ENCODE measurements around the gene FOXA3. TPM values are rescaled to one million over a fixed set of nuclear protein-coding genes. Genes with fewer than 3 reads are reported as not detected.

FOXA3 gene
- total RNA-seq, 4 donors from 2014 or later, result not detected

GRCh38 chr19:45852983-45853382 is 11.1 kb upstream of the FOXA3 start:
- Histone ChIP-seq H3K27ac (no peak overlapping the region), H3K27me3 (no peaks in the 10 kb centered on the region), H3K4me1 (no peaks in the 10 kb centered on the region), H3K9me3 (no peaks in the 10 kb centered on the region), H3K36me3 (peaks cover 0 to 73% of the 10 kb centered on the region in 2 donors), H3K4me3 (no peak overlapping the region)
- no peak for ATAC-seq
- in situ Hi-C loops (cut with MboI; ENCODE audit: low sequenced_read_pairs in 4 of 4), result no loop called here
- TF ChIP-seq CTCF (IDR thresholded peaks at IDR 0.05 in 4 of 5, conservative IDR thresholded peaks at IDR 0.05 in 1 of 5) (no peak), POLR2A (IDR thresholded peaks at IDR 0.05) (no peak)
- intact Hi-C loops (cut with DNase I; ENCODE audit: low total_unique reads), result no loop called here
- no peak for DNase-seq

GRCh38 chr19:45854167-45854778 is 9.9 kb upstream of the FOXA3 start:
- Histone ChIP-seq H3K36me3 (peaks cover 0 to 63% of the 10 kb centered on the region in 2 donors), H3K9me3 (no peaks in the 10 kb centered on the region), H3K27ac (no peak overlapping the region), H3K27me3 (no peaks in the 10 kb centered on the region), H3K4me1 (no peaks in the 10 kb centered on the region), H3K4me3 (no peak overlapping the region)
- TF ChIP-seq POLR2A (IDR thresholded peaks at IDR 0.05) (no peak), CTCF (IDR thresholded peaks at IDR 0.05 in 4 of 5, conservative IDR thresholded peaks at IDR 0.05 in 1 of 5) (no peak)
- DNase-seq, result no peak
- intact Hi-C loops (cut with DNase I; ENCODE audit: low total_unique reads) (no loop called here), in situ Hi-C loops (cut with MboI; ENCODE audit: low sequenced_read_pairs in 4 of 4) (no loop called here)
- ATAC-seq, result no peak

DNA sequence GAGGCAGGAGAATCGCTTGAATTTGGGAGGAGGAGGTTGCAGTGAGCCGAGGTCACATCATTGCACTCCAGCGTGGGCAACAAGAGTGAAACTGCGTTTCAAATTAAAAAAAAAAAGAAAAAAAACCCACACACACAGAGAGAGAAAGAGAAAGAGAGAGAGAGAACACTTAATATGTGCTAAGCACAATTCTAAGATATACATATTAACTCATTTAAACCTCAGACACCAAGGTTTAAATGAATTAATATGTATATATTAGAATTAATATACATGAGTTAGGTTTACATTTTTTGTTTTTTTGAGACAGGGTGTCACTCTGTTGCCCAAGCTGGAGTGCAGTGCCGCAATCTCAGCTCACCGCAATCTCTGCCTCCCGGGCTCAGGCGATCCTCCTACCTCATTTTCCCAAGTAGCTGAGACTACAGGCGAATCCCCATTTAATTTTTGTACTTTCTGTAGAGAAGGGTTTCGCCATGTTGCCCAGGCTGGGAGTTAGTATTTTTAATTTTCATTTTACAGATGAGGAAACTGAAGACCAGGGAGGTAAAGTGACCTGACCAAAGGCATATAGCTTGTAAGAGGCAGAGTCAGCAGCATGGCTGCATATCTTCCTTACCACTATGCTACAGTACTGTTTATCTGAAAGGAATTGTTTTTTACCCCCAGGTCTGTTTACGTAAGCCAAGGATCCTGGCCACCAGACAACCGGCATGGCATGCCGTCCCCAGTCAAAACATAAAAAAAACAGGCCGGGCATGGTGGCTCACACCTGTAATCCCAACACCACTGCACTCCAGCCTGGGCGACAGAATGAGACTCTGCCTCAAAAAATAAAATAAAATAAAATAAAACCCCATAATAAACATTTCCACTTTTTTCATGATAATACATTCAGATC is 3.5 kb upstream of the FOXA3 start:
- Histone ChIP-seq H3K36me3 (peaks cover 0 to 13% of the 10 kb centered on the region in 2 donors), H3K9me3 (no peaks in the 10 kb centered on the region), H3K4me3 (no peak overlapping the region), H3K4me1 (peaks cover 17 to 22% of the 10 kb centered on the region in 2 donors), H3K27ac (no peak overlapping the region), H3K27me3 (peaks cover 10 to 16% (median 10%) of the 10 kb centered on the region in 3 donors)
- in situ Hi-C loops (cut with MboI; ENCODE audit: low sequenced_read_pairs in 4 of 4) (no loop called here), intact Hi-C loops (cut with DNase I; ENCODE audit: low total_unique reads) (no loop called here)
- DNase-seq (no peak), ATAC-seq (no peak)
- TF ChIP-seq CTCF (IDR thresholded peaks at IDR 0.05 in 4 of 5, conservative IDR thresholded peaks at IDR 0.05 in 1 of 5) (no peak), POLR2A (IDR thresholded peaks at IDR 0.05) (no peak)

DNA sequence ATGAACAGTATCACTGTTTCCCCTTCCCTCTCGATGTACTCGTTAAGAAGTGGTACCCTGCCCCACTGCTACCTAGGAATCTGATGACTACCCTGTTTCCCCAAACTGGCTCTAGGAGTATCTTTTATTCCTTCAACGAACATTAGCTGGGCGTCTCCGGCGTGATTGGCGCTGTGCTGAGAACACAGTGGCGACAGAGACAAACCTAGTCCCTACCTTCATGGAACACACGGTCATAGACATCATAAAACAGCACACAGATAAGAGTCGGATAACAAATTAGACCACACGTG is 1.9 kb upstream of the FOXA3 start:
- H3K4me1 ChIP-seq, result peaks cover 17 to 22% of the 10 kb centered on the region in 2 donors
- intact Hi-C loops (cut with DNase I; ENCODE audit: low total_unique reads), result loop anchor here (1.0 to 2.0 kb wide), 3 partner anchors 91 to 155 kb away; partner anchors contain the start of gene CCDC61
- peaks cover 0 to 13% of the 10 kb centered on the region in 2 donors for H3K36me3 ChIP-seq
- H3K4me3 ChIP-seq, result peak overlapping the region; percentile 62 to 95 (median 86)
- in situ Hi-C loops (cut with MboI; ENCODE audit: low sequenced_read_pairs in 4 of 4), result no loop called here
- no peaks in the 10 kb centered on the region for H3K9me3 ChIP-seq
- TF ChIP-seq POLR2A (IDR thresholded peaks at IDR 0.05), result no peak
- no peak for TF ChIP-seq CTCF (IDR thresholded peaks at IDR 0.05 in 4 of 5, conservative IDR thresholded peaks at IDR 0.05 in 1 of 5)
- H3K27ac ChIP-seq, result peak overlapping the region; percentile 85 to 95 (median 90)
- DNase-seq (no peak), ATAC-seq (peak; percentile 3 to 20)
- peaks cover 10 to 16% (median 10%) of the 10 kb centered on the region in 3 donors for H3K27me3 ChIP-seq
